Omental fat pad (tissue), 4 donors: ENCODE data around the gene HMG20A. TPM values are rescaled to one million over a fixed set of nuclear protein-coding genes. Genes with fewer than 3 reads are reported as not detected.

Experiments used
- ATAC-seq: fragments of 150-250 bp; one replicate; pipeline ENCODE4 v1.9.1; 2016; ENCODE audit warnings: mild to moderate bottlenecking, moderate library complexity; ENCODE audit not compliant: low FRiP score
- DNase-seq: peaks from one replicate; pipeline ENCODE4 v3.0.0-alpha.2; 2019; ENCODE audit warnings: low spot score
- total RNA-seq, 4 donors: library from RNA; depleted of rRNA; stranded (reverse); fragments of >200 nt; gene quantifications; one replicate each; pipeline ENCODE4 v1.1.0, GENCODE V29; 2016
- TF ChIP-seq, protein P1 (sequence below), 3 donors: fragments of 450-650 bp; IDR thresholded peaks; one replicate each; pipeline ENCODE4 v1.5.1; 2016 to 2017; ENCODE audit warnings: antibody characterized with exemption in 3 of 3, mild to moderate bottlenecking in 3 of 3, moderate library complexity in 2 of 3

HMG20A gene
- total RNA-seq, 4 donors from 2014 or later, result 20.2 to 58.3 (median 31.2) TPM

DNA sequence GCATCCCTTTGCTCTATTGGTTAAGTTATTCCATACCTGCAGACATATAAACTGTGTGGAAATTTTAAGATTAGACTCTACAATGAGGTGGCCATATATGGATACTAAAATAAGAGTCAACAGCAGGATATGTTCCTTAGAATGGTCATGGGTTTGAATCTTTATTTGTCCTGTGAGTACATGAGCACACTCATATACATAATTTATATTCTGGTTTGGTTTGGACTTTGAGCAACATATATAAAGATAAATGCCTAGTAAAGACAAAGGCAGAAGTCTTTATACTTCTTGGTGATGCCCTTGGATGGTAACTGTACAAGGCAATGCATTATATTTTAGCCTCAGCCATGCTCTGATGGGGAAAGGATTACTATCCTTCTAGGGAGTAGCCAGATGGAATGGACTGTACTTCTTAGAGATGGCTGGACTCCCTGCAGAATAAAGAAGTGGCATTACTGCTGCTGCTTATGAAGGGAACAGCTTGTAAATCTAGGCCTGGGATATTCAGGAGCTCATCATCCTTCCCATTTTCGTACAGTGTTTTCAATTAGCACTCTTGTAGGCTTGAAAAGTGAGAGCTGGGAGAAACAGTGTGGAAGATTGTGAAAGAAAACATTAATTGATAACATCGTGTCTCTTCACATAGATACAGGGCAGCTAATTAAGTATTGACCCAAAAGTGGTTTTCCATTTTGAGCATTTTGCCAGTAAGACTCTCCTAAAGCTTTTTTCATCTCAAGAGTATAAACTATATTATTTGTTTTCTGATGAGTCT, 60.4 kb downstream of the HMG20A start:
- DNase-seq (no peak), ATAC-seq (no peak)
- TF ChIP-seq, protein P1, sequence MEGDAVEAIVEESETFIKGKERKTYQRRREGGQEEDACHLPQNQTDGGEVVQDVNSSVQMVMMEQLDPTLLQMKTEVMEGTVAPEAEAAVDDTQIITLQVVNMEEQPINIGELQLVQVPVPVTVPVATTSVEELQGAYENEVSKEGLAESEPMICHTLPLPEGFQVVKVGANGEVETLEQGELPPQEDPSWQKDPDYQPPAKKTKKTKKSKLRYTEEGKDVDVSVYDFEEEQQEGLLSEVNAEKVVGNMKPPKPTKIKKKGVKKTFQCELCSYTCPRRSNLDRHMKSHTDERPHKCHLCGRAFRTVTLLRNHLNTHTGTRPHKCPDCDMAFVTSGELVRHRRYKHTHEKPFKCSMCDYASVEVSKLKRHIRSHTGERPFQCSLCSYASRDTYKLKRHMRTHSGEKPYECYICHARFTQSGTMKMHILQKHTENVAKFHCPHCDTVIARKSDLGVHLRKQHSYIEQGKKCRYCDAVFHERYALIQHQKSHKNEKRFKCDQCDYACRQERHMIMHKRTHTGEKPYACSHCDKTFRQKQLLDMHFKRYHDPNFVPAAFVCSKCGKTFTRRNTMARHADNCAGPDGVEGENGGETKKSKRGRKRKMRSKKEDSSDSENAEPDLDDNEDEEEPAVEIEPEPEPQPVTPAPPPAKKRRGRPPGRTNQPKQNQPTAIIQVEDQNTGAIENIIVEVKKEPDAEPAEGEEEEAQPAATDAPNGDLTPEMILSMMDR (IDR thresholded peaks at IDR 0.05), result no peak

DNA sequence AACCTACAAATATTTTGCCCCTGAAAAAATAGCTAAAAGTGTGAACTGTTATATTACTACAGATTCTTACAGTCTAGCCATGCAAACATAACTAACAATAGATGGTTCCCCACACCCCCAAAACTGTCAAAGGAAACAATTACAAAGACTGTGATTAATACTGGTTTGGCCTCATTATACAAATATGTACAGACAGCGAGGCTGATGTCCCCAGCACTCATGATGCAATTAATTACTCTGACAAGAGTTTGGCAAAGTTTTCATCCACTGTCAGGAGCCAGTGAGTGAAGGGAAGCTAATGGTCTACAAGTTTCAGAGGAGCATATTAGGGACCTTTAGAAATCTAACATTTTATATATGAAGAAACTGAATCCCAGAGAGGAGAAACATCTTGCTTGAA, 61.0 kb downstream of the HMG20A start:
- TF ChIP-seq, protein P1 (IDR thresholded peaks at IDR 0.05), result no peak

DNA sequence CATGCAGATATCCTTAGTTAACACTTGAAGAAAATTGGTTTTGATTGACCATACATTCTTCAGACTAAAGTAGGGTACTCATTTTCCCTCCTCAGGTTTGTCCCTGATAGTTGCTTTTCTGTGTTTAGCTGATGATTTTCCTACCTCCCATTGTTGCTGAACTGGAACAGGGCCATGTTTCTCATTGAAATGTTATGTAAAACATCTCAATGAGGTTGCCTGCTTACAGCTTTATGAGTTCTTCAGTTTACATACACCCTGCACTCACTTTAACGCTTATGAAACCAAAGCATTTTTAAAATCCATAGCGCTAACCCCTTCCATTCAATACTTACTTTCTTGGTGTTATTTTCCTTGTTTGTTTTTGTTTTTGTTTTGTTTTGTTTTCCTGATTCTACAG, 61.9 kb downstream of the HMG20A start:
- ATAC-seq, result no peak
- TF ChIP-seq, protein P1 (IDR thresholded peaks at IDR 0.05), result no peak
- no peak for DNase-seq

More for the DNA sequence above, 61.0 kb downstream of the HMG20A start:
- ATAC-seq, result no peak
- DNase-seq, result no peak

DNA sequence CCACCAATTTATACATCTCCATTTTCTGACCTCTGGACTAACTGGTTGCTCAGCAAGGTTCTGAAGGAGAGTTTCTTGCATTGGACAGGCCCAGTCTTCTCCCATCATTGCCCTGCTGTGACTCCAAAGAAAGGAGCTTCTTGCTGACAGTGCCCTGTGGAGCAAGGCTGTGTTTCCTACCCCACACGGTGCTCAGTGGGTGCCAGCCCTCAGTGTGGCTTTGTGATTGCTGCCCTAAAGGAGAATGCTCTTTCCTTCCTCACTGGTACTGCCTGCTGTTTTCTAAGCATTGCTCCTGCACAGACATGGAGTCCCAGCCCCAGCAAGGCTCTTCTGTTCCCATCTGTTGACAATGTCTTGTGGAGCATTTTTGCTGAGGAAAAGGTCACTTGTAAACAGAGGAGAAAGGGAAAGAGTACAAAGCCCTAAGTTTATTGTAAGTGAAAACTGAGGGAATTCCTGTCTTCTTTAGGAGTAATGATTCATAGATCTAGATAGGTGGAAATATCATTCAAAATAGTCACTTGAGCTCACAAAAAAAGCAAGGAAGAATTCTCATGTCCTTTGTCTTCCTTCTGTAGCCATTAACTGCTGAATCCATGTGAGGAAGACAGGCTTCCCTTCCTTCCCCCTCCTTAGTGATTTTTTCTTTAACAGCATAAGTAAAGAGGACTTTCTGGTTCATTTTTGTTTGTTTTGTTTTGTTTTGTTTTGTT, 62.9 kb downstream of the HMG20A start:
- DNase-seq, result no peak
- TF ChIP-seq, protein P1 (IDR thresholded peaks at IDR 0.05), result no peak
- no peak for ATAC-seq

DNA sequence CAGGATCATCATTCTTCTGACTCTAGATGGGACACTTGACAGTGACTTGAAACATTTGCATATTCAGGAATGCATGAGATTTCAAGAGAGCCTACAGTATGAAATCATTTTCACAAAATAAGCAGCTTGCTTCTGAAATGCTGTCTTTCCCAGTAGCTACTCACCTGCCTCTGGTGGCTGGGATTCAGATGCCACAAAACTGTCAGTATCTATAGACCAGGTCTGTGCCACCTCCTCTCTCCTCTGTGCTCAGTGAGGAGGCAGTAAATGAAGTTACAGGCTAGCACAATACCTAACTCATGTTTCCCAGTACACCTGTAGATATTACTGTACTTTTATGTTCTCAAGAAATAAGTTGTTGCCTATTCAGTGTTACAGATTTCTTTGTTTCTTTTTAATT, 64.3 kb downstream of the HMG20A start:
- ATAC-seq, result no peak
- DNase-seq, result no peak
- TF ChIP-seq, protein P1 (IDR thresholded peaks at IDR 0.05), result no peak

DNA sequence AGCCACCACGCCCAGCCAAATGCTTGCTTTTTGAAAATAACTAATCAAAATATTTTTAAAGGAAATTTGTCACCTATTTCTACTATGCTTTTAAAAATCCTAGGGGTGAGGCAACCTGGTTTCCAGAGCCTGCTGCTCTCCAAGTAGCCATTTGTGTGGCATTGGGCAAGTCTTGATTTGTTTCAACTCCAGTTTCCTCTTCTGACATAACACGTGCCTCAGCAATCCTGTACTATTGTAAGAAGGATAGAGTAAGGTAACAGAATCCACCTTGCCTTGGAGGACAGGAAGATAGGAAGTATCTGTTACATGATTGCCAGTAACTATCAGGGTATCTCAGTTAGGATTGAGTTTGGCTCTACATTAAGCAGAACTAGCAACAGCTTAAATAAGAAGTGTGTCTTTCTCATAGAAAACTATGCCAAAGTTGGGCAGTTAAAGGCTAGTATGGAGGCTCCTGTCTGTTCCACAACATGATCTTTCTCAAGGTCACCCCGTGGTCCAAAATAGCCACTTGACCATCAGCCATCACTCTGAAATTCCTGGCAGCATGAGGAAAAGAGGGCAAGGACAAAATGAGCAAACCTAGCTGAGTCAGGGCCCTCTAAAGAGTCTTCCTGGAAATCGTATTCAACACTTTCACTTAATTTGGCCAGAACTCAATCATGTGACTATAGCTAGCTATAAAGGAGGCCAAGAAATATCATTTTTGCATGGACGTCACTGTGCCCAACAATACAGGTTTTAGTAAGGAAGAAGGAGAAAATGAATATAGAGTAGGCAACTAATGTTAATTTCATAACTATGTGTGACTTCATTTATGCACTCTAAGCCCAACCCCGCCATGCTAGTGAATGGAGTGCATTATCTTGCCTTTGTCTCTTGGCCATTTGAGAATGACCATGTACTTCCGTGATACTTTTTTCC, 66.1 kb downstream of the HMG20A start:
- DNase-seq (no peak), ATAC-seq (no peak)
- TF ChIP-seq, protein P1 (IDR thresholded peaks at IDR 0.05), result no peak
